Measurements from ENCODE around the gene MS4A4A.

MS4A4A gene

GRCh38 chr11:60303661-60304060, 23.2 kb downstream of the MS4A4A start:
- no peak for DNase-seq

GRCh38 chr11:60305906-60306619, 25.6 kb downstream of the MS4A4A start:
- no peak for DNase-seq

GRCh38 chr11:60307507-60308195, 27.2 kb downstream of the MS4A4A start:
- DNase-seq, result no peak

- DNase-seq, result no peak
Observed at GRCh38 chr11:60310407-60310998, 30.0 kb downstream of the MS4A4A start.

GRCh38 chr11:60314635-60315321, 34.3 kb downstream of the MS4A4A start:
- DNase-seq, result no peak

DNA sequence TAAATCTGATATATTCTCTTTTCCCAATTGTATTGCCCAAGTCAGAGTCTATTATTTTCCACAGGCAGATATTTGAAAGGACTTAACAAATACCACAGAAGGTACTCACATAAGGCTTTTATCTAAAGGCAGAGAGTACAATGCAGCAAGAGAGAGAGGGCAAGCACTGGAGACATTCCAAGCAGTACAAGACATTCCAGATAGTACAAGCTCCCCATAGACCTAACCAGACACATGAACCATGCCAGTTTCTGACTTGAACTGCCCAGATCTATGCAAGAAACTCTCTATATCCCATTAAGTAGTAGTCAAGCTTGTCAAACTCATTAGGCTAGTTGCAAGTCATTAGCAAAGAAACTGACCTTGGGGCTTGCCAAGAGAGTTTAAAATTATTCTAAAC, 35.4 kb downstream of the MS4A4A start:
- DNase-seq, result no peak

- DNase-seq, result no peak
Observed at GRCh38 chr11:60316317-60316716, 35.9 kb downstream of the MS4A4A start.

GRCh38 chr11:60318726-60319125, 38.3 kb downstream of the MS4A4A start:
- DNase-seq, result no peak

DNA sequence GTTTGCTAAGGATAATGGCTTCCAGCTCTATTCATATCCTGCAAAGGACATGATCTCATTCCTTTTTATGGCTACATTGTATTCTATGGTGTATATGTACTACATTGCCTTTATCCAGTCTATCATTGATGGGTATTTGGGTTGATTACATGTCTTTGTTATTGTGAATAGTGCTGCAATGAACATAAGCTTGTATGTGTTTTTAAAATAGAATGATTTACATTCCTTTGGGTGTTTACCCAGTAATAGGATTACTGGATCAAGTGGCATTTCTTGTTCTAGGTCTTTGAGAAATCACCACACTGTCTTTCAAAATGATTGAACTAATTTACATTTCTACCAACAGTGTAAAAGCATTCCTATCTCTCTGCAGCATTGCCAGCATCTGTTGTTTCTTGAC, 40.6 kb downstream of the MS4A4A start:
- DNase-seq, result no peak

DNA sequence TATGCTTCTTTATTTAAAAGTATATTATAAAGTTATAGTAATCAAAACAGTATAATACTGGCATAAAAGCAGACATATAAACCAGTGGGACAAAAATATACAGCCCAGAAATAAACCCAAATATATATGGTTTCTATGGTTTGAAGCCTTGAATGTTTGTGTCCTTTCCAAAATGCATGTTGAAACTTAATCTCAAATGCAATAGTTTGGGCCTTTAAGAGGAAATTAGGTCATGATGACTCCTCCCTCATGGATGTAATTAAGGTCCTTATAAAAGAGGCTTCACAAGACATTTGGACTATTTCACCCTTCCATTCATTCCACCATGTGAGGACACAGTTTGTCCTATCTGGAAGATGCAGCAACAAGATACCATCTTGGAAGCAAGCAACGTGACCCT, 46.5 kb downstream of the MS4A4A start, which contains the start of gene MS4A6E:
Gene MS4A6E (plus strand): TSS at position 301 of the 400 bp plus-strand sequence. CDS start 7,641 bp downstream, outside the sequence.
- no peak for DNase-seq

DNA sequence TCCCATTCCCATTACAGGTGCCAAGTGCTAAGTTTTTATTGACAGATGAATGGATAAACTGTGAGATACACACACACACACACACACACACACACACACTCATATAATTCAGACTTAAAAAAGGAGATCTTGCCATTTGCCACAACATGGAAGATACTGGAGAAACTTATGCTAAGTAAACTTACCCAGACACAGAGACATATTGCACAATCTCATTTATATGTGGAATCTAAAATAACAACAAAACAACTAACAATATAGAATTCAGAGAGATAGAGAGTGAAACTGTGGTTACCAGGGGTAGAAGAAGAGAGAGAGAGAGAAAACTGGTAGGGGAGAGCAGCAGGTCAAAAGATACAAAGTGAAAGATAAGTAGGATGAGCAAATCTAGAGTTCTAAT, 48.0 kb downstream of the MS4A4A start:
- DNase-seq, result no peak

DNA sequence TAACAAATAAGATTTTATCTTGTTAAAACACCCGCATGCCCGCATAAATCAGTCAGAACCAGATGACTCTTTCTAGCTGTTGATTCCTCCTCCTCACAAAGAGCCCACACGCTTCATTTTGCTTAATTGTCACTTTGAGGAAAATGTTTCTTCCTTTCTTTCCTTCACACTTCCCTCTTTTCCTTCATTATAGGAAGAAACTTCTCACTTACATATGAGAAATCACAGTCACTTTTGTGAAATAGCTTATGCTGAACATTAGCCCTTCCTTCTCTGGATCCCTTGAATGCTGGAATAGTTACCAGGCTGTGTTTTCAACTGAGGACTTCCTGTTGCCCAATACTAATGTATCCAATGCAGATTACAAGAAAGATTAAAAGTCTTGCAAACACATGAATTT, 52.4 kb downstream of the MS4A4A start:
- DNase-seq, result no peak

GRCh38 chr11:60334005-60334620, 53.6 kb downstream of the MS4A4A start:
- DNase-seq, result no peak

- DNase-seq, result no peak
Observed at GRCh38 chr11:60336767-60337391, 56.4 kb downstream of the MS4A4A start.

GRCh38 chr11:60338053-60338452, 57.6 kb downstream of the MS4A4A start:
- DNase-seq, result no peak

- no peak for DNase-seq
Observed at GRCh38 chr11:60339356-60339755, 58.9 kb downstream of the MS4A4A start.

- no peak for DNase-seq
Observed at GRCh38 chr11:60343094-60343704, 62.7 kb downstream of the MS4A4A start.

DNA sequence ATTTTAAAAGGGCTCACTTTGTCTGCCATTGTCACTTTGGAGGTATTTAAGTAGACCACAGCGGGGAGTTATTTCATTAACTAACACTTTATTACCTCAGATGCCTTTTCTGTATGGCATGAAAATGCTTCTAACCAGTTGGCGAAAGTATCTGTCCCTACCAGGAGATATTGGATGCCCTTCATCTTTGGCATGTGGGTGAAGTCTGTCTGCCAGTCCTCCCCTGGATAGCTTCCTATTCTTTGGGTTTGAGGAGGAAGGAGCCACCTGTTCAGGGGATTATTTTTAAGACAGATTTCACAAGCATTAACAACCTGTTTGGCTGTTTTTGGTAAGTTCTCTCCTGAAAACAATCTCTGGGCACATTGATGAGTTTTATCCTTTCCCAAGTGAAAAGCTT, 63.7 kb downstream of the MS4A4A start:
- DNase-seq, result no peak

DNA sequence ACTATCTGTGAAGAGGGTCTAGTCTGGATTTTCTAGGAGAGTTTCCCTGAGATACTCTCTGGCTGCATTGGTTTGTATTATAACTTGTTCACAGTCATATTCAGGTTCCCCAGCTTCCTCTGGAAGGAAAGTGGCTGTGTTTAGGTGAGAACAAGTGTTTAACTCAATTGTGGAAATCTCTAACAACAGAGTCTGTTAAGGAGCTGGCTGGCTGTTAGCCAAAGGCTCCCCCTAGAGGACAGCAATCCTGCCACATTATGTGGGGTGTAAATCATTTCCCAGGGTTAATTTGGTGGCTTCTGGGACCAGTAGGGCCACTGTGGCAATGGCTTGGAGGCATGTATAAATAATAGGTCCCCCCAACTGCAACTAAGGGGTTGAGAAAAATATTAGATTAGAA, 65.0 kb downstream of the MS4A4A start:
- no peak for DNase-seq

DNA sequence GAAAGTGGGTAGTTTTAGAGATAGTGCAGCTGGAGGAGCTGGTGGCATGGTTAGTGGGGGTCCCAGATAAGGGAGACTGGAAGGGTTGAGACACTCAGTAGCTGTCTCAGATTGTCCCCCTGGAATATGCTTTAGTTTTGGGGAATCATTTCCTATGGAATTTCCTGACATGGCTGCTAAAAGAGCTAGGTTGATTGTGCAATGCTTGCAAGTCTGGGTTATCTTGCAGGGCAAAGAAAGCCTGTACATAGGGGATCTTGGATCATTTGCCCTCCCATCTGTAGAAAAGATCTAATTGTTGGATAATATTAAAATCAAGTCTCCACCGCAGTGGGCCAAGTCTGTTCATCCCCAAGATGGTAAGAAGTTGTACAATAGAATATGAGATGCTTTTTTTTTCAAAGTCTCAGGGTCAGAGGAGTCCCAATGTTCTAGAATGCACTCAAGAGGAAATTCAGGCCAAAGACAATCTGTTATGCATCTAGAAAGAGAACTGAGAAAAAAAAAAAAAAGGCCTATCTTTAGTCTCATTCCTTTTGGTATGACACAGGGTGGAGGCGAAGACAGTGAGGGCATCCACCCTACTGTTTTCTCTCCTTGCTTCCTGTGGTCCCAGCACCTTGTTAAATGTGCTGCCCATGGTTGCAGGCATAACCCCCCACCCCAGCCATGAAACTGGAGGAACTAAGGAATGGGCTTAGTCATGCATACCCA, 66.8 kb downstream of the MS4A4A start:
- no peak for DNase-seq

DNA sequence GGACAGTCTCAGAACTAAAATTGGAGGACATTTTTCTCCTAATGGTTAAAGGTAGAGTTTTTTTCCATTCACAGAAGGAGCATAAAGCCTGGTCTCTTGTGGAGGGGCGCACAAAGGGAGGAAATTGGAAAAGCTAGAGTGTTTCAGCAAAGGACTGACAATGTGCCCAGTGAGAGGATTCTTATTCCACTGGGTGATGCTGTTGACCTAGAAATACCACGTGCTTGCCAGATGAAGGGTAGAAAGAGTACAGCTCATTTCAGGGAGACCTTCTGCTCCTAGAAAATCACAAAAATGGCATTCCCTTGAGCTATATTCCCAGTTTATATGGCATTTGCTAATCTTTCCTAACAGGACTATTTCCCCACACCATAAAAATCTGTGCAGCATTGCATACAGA, 67.7 kb downstream of the MS4A4A start:
- no peak for DNase-seq

DNA sequence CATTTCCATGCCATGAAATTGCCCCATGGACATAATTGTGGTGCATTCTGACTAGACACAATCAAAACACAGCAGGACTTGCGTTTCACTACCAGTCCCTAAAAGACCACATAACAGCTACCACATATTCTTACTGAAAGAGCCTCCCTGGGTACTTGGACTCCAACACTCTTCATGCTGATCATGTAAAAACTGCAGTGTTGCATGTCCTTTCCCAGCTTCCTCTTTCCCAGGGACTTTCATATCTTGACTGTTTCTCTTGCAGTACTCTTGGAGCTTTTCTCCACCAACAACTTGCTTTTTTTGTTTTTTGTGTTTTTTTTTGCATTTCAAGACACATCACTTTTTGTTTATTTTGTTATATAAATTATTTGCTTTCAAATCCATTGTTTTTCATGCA, 69.5 kb downstream of the MS4A4A start:
- DNase-seq, result no peak
